ENCODE results near the gene TSKU. TPM values are rescaled to one million over a fixed set of nuclear protein-coding genes. Genes with fewer than 3 reads are reported as not detected.
"Not testable (repeated sequence)": the region's sequence is repeated elsewhere in the genome, so short reads cannot be mapped to it uniquely, and the experiment has no call there.

Gene TSKU
- total RNA-seq, 1 donor from 2014 or later = 7.1 TPM

GRCh38 chr11:76789443-76789719 is 6.2 kb downstream of the TSKU start:
- peaks cover 72% of the 10 kb centered on the region for H4K20me1 ChIP-seq (ENCODE audit: low read depth)
- TF ChIP-seq EZH2phosphoT487 (IDR thresholded peaks at IDR 0.05) = no peak
- TF ChIP-seq EZH2 (IDR thresholded peaks at IDR 0.05) = no peak
- TF ChIP-seq CTCF (IDR thresholded peaks at IDR 0.05) = no peak
- H3K4me2 ChIP-seq = no peak overlapping the region
- no peak overlapping the region for H2AFZ ChIP-seq (replicated peaks)
- no peak overlapping the region for H3K27ac ChIP-seq
- no peak overlapping the region for H3K4me3 ChIP-seq
- peaks cover 42% of the 10 kb centered on the region for H3K4me1 ChIP-seq
- peaks cover 91% of the 10 kb centered on the region for H3K79me2 ChIP-seq (ENCODE audit: low read depth)
- peaks cover 27% of the 10 kb centered on the region for H3F3A ChIP-seq (ENCODE audit: low read depth)
- no peaks in the 10 kb centered on the region for H3K9me3 ChIP-seq (ENCODE audit: low read depth)
- Mint-ChIP-seq H3K27ac (no peak overlapping the region), H3K4me1 (peaks cover 64% of the 10 kb centered on the region), H3K4me3 (no peak overlapping the region), H3K9me3 (peaks cover 19% of the 10 kb centered on the region), H3K36me3 (peaks cover 37% of the 10 kb centered on the region), H3K27me3 (ENCODE audit: insufficient read depth, low read depth) (peaks cover 7% of the 10 kb centered on the region)
- no peak overlapping the region for H3K9ac ChIP-seq
- DNase-seq (ENCODE audit: low spot score) = no peak
- no peaks in the 10 kb centered on the region for H3K36me3 ChIP-seq
- no peaks in the 10 kb centered on the region for H3K27me3 ChIP-seq

- Histone ChIP-seq H3F3A (ENCODE audit: low read depth) (peaks cover 28% of the 10 kb centered on the region), H3K9ac (no peak overlapping the region), H4K20me1 (ENCODE audit: low read depth) (peaks cover 72% of the 10 kb centered on the region), H3K27ac (no peak overlapping the region), H3K4me3 (no peak overlapping the region), H2AFZ (replicated peaks) (no peak overlapping the region), H3K79me2 (ENCODE audit: low read depth) (peaks cover 91% of the 10 kb centered on the region), H3K4me1 (peaks cover 38% of the 10 kb centered on the region), H3K36me3 (no peaks in the 10 kb centered on the region), H3K4me2 (no peak overlapping the region), H3K27me3 (no peaks in the 10 kb centered on the region), H3K9me3 (ENCODE audit: low read depth) (no peaks in the 10 kb centered on the region)
- H3K27me3 Mint-ChIP-seq (ENCODE audit: insufficient read depth, low read depth) = peaks cover 7% of the 10 kb centered on the region
- H3K4me1 Mint-ChIP-seq = peaks cover 61% of the 10 kb centered on the region
- no peak for TF ChIP-seq EZH2phosphoT487 (IDR thresholded peaks at IDR 0.05)
- no peak for TF ChIP-seq EZH2 (IDR thresholded peaks at IDR 0.05)
- no peak for TF ChIP-seq CTCF (IDR thresholded peaks at IDR 0.05)
- peak overlapping the region; percentile 53 for H3K4me3 Mint-ChIP-seq
- H3K27ac Mint-ChIP-seq = no peak overlapping the region
- DNase-seq (ENCODE audit: low spot score) = no peak
- H3K9me3 Mint-ChIP-seq = peaks cover 19% of the 10 kb centered on the region
- peaks cover 36% of the 10 kb centered on the region for H3K36me3 Mint-ChIP-seq
Measured at GRCh38 chr11:76790251-76790650, 7.1 kb downstream of the TSKU start.

GRCh38 chr11:76791002-76791770 is 8.0 kb downstream of the TSKU start:
- H3K27me3 ChIP-seq; H3K9me3 ChIP-seq (ENCODE audit: low read depth); H3K4me3 ChIP-seq; DNase-seq (ENCODE audit: low spot score); H3K9ac ChIP-seq; H2AFZ ChIP-seq (replicated peaks); H3K27me3 Mint-ChIP-seq (ENCODE audit: insufficient read depth, low read depth); H3K4me2 ChIP-seq; H3K36me3 ChIP-seq; H3K27ac Mint-ChIP-seq; H3K27ac ChIP-seq; H3K4me3 Mint-ChIP-seq: not testable (repeated sequence)
- Histone ChIP-seq H3K4me1 (peaks cover 29% of the 10 kb centered on the region), H3F3A (ENCODE audit: low read depth) (peaks cover 23% of the 10 kb centered on the region), H4K20me1 (ENCODE audit: low read depth) (peaks cover 72% of the 10 kb centered on the region), H3K79me2 (ENCODE audit: low read depth) (peaks cover 91% of the 10 kb centered on the region)
- peaks cover 53% of the 10 kb centered on the region for H3K4me1 Mint-ChIP-seq
- peaks cover 36% of the 10 kb centered on the region for H3K36me3 Mint-ChIP-seq
- H3K9me3 Mint-ChIP-seq = peaks cover 19% of the 10 kb centered on the region

- peaks cover 19% of the 10 kb centered on the region for H3K9me3 Mint-ChIP-seq
- Histone ChIP-seq H3K4me2 (no peak overlapping the region), H3K27ac (no peak overlapping the region), H3K27me3 (no peaks in the 10 kb centered on the region), H3K4me3 (no peak overlapping the region), H3K79me2 (ENCODE audit: low read depth) (peaks cover 85% of the 10 kb centered on the region), H3K36me3 (no peaks in the 10 kb centered on the region), H3K4me1 (peaks cover 26% of the 10 kb centered on the region), H3F3A (ENCODE audit: low read depth) (peaks cover 23% of the 10 kb centered on the region), H3K9ac (no peak overlapping the region), H4K20me1 (ENCODE audit: low read depth) (peaks cover 72% of the 10 kb centered on the region), H3K9me3 (ENCODE audit: low read depth) (no peaks in the 10 kb centered on the region), H2AFZ (replicated peaks) (no peak overlapping the region)
- H3K4me1 Mint-ChIP-seq = peaks cover 50% of the 10 kb centered on the region
- no peak overlapping the region for H3K4me3 Mint-ChIP-seq
- H3K27me3 Mint-ChIP-seq (ENCODE audit: insufficient read depth, low read depth) = peaks cover 7% of the 10 kb centered on the region
- H3K27ac Mint-ChIP-seq = no peak overlapping the region
- no peak for TF ChIP-seq EZH2 (IDR thresholded peaks at IDR 0.05)
- no peak for TF ChIP-seq CTCF (IDR thresholded peaks at IDR 0.05)
- no peak for TF ChIP-seq EZH2phosphoT487 (IDR thresholded peaks at IDR 0.05)
- H3K36me3 Mint-ChIP-seq = peaks cover 35% of the 10 kb centered on the region
- DNase-seq (ENCODE audit: low spot score) = no peak
Measured at GRCh38 chr11:76791861-76792260, 8.7 kb downstream of the TSKU start.
